HG03060 (cell line): ENCODE measurements around the gene ZNF646.
"Not testable (repeated sequence)": the region's sequence is repeated elsewhere in the genome, so short reads cannot be mapped to it uniquely, and the experiment has no call there.

Experiments
- ATAC-seq: cut with Tn5 transposase; IDR thresholded peaks from one replicate; pipeline ENCODE4 v1.9.1; 2021; ENCODE audit warnings: low read depth, moderate number of reproducible peaks; ENCODE audit not compliant: unreplicated experiment

ZNF646 gene

DNA sequence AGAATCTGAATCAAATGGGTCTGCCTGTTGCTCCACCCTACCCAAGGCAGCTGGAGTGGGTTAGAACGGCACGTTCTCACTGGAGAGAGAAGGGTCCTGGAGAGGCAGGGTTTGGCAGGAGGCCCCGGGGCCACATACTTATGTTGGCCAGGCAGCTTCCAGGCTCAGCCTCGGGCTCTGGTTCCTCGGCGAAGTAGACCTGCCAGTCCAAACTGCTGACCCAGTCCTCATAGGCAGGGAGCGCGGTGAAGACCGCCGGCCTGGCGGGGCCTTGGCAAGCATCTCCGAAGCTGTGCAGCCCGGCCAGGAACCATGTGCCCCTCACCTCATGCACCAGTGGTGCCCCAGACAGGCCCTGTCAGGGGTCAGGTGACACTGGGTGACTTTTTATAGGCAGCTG is 9.8 kb downstream of the ZNF646 start:
- ATAC-seq, result no peak

GRCh38 chr16:31084584-31085302 is 10.5 kb downstream of the ZNF646 start:
- no peak for ATAC-seq

DNA sequence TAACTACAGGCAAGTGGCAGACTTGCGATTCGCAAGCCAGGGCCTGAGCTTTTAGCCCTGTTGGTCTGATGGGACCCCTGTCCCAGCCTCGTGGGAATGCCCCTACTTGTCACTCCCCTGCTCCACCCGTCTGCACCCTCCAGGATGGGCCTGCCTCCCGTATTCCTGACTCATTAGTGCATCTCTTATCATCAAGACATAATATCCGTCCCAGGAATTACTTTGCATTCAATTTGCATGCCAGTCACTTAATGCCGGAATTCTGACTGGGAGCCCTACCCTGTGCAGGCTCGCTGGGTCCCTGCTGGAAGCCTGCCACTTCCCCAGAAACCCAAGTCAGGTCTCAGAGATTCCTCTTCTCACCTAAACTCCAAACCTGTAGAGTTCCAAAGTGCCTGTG is 11.2 kb downstream of the ZNF646 start:
- ATAC-seq, result no peak

- ATAC-seq, result no peak
Observed at GRCh38 chr16:31085873-31086628, 11.8 kb downstream of the ZNF646 start.

DNA sequence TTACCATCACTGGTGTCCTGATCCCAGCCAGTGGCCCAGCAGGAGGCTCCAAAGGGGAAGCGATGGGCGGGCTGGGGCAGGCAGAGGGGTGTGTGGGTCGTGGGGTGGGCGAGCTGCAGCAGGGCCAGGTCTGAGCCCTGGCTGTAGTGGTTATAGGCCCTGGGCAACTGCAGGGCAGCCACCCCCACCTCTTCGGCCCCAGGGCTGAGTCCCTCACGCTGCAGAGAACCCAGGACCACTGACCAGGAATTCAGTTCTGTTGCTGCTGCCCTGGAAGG is 12.3 kb downstream of the ZNF646 start:
- ATAC-seq, result no peak

DNA sequence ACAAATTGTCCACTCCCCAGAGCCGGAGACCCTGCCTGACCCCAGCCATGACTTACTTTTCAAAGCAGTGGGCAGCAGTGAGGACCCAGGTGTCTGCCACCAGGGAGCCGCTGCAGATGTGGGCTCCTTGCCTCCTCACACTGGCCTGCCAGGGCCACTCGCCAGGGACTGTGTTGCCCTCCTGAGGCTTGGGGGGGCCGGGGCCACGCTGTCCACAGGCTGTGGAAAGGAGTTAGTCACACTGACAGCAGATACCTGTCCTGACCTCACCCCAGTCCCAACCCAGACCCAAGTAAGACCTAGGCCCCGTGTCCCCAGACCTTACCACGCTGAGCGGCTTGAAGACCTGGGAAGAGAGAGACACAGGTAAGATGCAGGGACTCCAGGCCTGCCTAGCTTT is 13.3 kb downstream of the ZNF646 start:
- no peak for ATAC-seq

DNA sequence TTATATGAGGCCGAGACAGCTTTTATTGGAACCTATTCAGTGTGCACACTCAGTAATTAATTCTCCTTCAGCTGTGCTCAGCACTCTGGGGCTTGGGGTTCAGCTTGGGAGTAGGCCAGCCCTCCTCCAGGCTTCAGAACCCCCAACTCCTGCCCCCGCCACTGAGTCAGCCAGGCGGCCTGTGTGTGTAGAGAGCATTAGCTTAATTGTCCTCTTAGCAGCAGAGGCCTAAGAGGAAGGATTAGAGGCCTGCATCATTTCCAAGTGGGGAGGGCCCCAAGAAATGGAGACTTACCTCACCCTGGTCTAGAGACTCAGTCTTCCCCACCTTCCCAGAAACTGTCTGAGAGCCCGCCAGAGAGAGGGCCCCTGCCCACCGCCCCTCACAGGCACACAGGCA is 13.7 kb downstream of the ZNF646 start:
- no peak for ATAC-seq

- no peak for ATAC-seq
Observed at GRCh38 chr16:31088459-31089183, 14.4 kb downstream of the ZNF646 start, which contains the start of gene PRSS53. Gene PRSS53 (minus strand): TSS chr16:31088943. CDS start chr16:31088809, 134 bp downstream.

GRCh38 chr16:31089199-31089598 is 15.0 kb downstream of the ZNF646 start:
- no peak for ATAC-seq

DNA sequence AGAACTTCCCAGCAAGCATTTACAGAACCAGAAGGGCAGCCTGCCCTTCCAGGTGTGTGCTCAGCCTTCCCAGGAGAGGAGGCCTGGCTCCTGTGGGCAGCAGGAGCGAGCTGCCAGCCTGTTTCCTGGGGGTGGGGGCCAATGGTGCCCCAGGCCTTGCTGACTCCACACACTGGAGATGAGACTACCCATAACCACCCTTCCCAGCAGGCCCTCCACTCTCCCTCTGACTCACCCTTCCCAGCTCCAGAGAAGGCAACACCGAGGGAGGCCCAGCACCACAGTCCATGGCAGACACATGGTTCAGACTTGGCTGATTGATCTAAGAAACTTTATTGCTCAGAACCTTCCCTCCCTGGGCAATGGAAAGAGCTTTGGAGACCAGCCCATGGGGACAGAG is 16.3 kb downstream of the ZNF646 start:
- no peak for ATAC-seq

- no peak for ATAC-seq
Observed at GRCh38 chr16:31092330-31092729, 18.1 kb downstream of the ZNF646 start.

- ATAC-seq, result no peak
Observed at GRCh38 chr16:31093132-31093703, 19.0 kb downstream of the ZNF646 start.

DNA sequence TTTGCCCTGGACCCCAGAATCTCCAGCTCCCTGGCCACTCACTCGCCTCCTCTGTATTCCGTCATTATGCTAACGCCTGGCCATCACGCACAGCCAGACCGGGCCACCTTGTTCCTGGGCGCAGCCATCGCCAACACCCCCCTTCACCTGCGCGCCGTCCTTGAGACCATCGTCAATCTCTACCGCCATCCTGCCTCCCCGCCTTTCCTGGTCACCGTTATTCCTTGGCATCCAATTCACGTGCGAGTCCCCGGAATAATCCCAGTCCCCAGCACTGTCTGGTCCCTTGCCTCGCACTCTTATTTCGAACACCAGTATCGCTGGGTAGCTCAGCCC is 19.8 kb downstream of the ZNF646 start:
- no peak for ATAC-seq

DNA sequence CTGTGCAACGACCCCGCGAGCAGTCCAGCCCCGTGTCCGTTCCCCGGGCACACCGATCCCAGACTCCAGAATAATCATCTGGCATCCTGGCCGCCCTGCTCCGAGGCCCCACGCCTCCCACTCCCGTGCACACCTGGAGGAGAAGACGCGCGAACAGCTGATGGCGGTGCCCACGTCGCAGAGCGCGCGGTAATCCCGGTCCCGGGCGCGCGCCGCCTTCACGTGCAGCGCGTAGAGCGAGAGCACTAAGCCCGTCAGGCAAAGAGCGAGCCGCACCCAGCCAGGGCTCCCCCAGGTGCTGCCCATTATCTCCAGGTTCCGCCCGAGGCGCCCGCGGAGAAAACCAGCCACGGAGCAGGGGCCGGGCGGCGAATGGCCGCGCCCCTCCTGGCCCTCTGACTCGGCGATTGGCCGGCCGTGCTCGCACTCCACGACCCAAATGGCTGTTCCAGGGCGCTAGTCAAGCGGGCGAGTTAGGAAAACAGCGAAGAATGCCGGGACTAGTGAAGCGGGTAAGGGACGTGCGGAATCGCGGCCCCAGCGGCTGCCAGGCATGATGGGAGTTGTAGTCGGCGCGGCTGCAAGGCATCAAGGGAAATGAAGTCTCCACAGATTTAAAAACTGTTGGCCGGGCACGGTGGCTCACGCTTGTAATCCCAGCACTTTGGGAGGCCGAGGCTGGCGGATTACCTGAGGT is 20.4 kb downstream of the ZNF646 start, which contains the start of gene VKORC1:
VKORC1 (minus strand) TSS at position 374 of the 697 bp plus-strand sequence; CDS start at position 306, 68 bp downstream.
- peak; percentile 54 for ATAC-seq

- ATAC-seq, result no peak
Observed at GRCh38 chr16:31099860-31100638, 25.8 kb downstream of the ZNF646 start.

DNA sequence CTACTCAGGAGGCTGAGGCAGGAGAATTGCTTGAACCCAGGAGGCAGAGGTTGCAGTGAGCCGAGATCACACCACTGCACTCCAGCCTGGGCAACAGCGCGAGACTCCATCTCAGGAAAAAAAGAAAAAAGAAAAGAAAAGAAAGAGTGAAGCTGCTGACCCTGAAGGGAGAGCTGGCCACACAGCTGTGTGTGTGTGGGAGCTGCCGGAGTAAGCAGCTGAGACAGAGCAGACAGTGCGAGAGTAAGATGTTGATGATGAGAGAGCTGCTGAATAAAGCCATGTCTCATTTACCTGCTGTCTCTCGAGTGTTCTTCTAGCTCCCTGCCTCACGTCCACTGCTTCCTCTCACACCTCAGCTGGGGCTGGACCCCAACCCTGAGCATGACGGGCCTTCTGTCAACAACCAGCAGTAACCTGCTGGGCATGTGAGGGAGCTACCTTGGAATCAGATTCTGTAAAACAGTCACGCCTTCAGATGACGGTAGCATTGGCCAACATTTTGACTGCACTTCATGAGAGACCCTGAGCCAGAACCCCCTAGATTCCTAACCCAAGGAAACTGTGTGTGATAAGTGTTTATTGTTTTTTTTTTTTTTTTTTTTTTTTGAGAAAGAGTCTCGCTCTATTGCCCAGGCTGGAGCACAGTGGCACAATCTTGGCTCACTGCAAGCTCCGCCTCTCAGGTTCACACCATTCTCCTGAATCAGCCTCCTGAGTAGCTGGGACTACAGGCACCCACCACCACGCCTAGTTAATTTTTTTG is 26.8 kb downstream of the ZNF646 start:
- ATAC-seq, result not testable (repeated sequence)

DNA sequence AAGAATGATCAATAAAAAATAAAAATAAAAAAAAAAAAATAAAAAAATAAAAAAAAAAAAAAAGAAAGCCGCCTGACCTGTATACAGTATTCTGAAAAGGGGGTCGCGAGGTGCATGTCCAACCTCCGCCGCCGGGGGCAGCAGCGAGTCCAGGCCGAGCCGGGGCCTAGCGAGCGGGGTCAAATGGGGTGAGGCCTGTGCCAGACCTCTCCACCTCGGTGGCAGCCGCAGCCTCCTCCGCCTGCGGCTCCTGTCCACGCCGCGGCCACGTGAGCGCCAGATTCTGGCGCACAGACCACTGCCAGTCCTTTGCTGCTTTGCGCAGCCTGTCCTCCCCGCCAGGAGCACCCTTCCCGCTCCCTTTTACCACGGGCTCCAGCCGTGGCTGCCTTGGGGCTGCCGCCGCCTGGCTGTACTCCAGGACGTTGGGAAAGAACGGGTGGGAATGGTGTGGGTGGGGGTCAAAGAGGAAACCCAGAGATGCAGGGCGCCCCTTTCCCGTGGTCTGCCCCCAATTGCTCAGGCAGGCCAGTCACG is 31.5 kb downstream of the ZNF646 start:
- ATAC-seq, result no peak

- no peak for ATAC-seq
Observed at GRCh38 chr16:31106509-31107464, 32.6 kb downstream of the ZNF646 start.
